ENCODE data around the gene SSTR3. TPM values are rescaled to one million over a fixed set of nuclear protein-coding genes. Genes with fewer than 3 reads are reported as not detected.

The SSTR3 gene
- total and polyA plus RNA-seq, 10 of the 15 experiments (the other 5 are each of a cell fraction or from before 2014, with no cell fraction given): 0.03 to 4.5 (median 2.4) TPM

GRCh38 chr22:37185646-37186227, 26.5 kb downstream of the SSTR3 start:
- CTCF ChIA-PET: interaction anchor here (0.7 kb wide), 1 partner anchor 64 kb away, joined by 3 read pairs; no protein-coding TSS in a partner anchor
- SMC1A ChIA-PET (ENCODE audit: uncharacterized antibody, unreplicated experiment): no interaction called here
- ATAC-seq (no peak), FAIRE-seq (no peak), DNase-seq (ENCODE audit: low read depth, low spot score) (no peak)
- POLR2A ChIA-PET: interaction anchor here (0.6 kb wide), 1 partner anchor 8 kb away, joined by 3 read pairs; no protein-coding TSS in a partner anchor
- Histone ChIP-seq H3K27ac (ENCODE audit: control insufficient read depth, insufficient read depth) (no peak overlapping the region), H3K9ac (ENCODE audit: control insufficient read depth, insufficient read depth, low read length) (no peak overlapping the region), H3K4me1 (ENCODE audit: control insufficient read depth, insufficient read depth, low read length) (no peaks in the 10 kb centered on the region), H3K79me2 (ENCODE audit: control insufficient read depth, insufficient read depth, low read length) (no peaks in the 10 kb centered on the region), H3K27me3 (replicated peaks in 1 of 2; ENCODE audit: control insufficient read depth in 2 of 2, insufficient read depth in 2 of 2, low read length in 1 of 2) (no peaks in the 10 kb centered on the region), H3K4me2 (ENCODE audit: control insufficient read depth, insufficient read depth) (no peak overlapping the region), H3K9me3 (replicated peaks; ENCODE audit: control insufficient read depth, insufficient read depth, low read length) (no peaks in the 10 kb centered on the region), H3K4me3 (no peak overlapping the region), H3K36me3 (ENCODE audit: control insufficient read depth in 2 of 2, insufficient read depth in 2 of 2, low read length in 1 of 2) (no peaks in the 10 kb centered on the region), H2AFZ (ENCODE audit: control insufficient read depth, low read depth, low read length) (no peak overlapping the region), H4K20me1 (ENCODE audit: control insufficient read depth, insufficient read depth) (no peaks in the 10 kb centered on the region)
- in situ Hi-C loops (cut with MboI) (loop anchor here (5.0 kb wide), 1 partner anchor 103 kb away; no protein-coding TSS in a partner anchor), intact Hi-C loops (cut with micrococcal nuclease; ENCODE audit: unreplicated experiment) (no loop called here)
- TF ChIP-seq, protein P1, sequence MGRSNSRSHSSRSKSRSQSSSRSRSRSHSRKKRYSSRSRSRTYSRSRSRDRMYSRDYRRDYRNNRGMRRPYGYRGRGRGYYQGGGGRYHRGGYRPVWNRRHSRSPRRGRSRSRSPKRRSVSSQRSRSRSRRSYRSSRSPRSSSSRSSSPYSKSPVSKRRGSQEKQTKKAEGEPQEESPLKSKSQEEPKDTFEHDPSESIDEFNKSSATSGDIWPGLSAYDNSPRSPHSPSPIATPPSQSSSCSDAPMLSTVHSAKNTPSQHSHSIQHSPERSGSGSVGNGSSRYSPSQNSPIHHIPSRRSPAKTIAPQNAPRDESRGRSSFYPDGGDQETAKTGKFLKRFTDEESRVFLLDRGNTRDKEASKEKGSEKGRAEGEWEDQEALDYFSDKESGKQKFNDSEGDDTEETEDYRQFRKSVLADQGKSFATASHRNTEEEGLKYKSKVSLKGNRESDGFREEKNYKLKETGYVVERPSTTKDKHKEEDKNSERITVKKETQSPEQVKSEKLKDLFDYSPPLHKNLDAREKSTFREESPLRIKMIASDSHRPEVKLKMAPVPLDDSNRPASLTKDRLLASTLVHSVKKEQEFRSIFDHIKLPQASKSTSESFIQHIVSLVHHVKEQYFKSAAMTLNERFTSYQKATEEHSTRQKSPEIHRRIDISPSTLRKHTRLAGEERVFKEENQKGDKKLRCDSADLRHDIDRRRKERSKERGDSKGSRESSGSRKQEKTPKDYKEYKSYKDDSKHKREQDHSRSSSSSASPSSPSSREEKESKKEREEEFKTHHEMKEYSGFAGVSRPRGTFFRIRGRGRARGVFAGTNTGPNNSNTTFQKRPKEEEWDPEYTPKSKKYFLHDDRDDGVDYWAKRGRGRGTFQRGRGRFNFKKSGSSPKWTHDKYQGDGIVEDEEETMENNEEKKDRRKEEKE (IDR thresholded peaks at IDR 0.05): no peak
- TF ChIP-seq SIX5 (IDR thresholded peaks at IDR 0.05; ENCODE audit: low read depth, low read length, severe bottlenecking) (no peak), MLLT1 (IDR thresholded peaks at IDR 0.05) (no peak), NR2F1 (conservative IDR thresholded peaks at IDR 0.05) (no peak), ZNF217 (IDR thresholded peaks at IDR 0.05) (no peak), PAX5 (IDR thresholded peaks at IDR 0.05; ENCODE audit: borderline replicate concordance, low read depth, low read length) (no peak), SMAD1 (IDR thresholded peaks at IDR 0.05; ENCODE audit: low read depth, partially characterized antibody) (no peak), YBX1 (IDR thresholded peaks at IDR 0.05) (no peak)
- no TSS peak for BruUV-seq (replicated peaks)
- WGBS (ENCODE audit: insufficient coverage, insufficient replicate concordance, low lambda C conversion rate, missing lambda C conversion rate): 72% methylated on average over 13 of the region's 13 CpGs
- RAD21 ChIA-PET (ENCODE audit: unreplicated experiment): no interaction called here

Data from GM12878 (cell line).